IPS-11a (cell line): ENCODE measurements around the gene OTOP1.
"Not testable (repeated sequence)": the region's sequence is repeated elsewhere in the genome, so short reads cannot be mapped to it uniquely, and the experiment has no call there.

ENCODE experiments used
- H3K4me3 ChIP-seq: one replicate; pipeline ENCODE4 v1.5.1; 2013; ENCODE audit warnings: low read depth, low read length, control low read depth

Gene OTOP1

GRCh38 chr4:4233610-4234009, 6.9 kb upstream of the OTOP1 start:
- H3K4me3 ChIP-seq: no peak overlapping the region

- H3K4me3 ChIP-seq: no peak overlapping the region
Observed at GRCh38 chr4:4228356-4228668, 1.6 kb upstream of the OTOP1 start.

DNA sequence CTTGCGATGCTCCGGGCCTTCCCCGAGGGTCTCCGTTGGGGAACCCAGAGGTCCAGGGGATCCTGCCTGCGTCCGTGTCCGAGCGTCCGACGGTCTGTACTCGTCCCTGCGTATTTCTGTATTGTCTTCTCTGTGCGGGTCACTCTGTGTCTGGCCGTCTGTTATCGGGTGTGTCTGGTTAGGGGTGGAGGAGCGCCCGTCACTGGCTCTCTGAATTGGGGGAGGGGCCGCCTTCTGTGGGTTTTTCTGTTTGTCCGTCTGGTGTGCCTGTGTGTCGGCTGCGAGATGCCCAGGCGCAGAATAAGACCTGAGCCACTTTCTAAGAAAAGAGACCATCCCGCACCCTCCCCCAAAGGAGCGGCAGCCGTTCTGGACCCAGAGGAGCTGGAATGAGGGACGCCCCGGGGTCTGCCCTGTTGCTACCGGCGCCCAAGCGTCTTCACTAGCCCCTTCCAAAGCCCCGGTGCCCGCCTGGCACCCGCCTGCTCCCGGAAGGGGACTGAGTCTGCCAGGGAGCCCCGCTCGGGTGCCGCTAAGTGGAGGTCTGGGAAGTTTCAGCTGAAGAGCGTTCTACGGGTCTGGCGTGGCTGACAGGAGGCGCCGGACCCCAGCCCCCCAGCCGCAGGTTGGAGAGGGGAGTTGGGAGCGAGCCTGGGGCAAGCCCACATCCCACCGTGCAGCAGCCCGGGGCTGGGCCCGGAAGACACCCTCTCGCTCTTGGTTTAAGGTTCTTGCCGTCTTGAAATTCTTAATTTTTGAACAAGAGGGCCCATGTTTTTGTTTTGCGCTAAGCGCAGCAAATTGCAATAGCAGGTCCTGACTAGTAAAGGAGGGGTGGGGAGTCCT, 1.0 kb upstream of the OTOP1 start:
- H3K4me3 ChIP-seq: peak overlapping the region; percentile 1

- H3K4me3 ChIP-seq: no peak overlapping the region
Observed at GRCh38 chr4:4225915-4226605, 669 bp downstream of the OTOP1 start.

DNA sequence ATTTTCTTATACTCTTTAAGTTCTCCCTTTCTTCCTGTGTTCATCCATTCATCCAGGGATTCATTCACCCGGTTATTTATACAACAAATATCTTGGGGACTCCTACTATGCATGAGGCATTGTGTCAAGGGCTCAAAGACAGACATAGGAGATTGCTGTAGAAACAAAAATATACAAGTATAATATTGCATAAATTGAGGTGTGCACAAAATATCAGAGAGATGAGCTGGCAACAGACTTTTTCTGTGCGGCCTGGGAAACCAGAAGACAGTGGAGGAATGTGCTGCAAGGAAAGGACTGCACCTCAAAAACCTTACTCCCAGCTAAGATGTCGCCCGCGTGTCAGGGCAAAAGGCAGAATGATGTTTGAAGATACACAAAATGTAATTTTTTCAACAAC, 9.6 kb downstream of the OTOP1 start:
- no peak overlapping the region for H3K4me3 ChIP-seq

DNA sequence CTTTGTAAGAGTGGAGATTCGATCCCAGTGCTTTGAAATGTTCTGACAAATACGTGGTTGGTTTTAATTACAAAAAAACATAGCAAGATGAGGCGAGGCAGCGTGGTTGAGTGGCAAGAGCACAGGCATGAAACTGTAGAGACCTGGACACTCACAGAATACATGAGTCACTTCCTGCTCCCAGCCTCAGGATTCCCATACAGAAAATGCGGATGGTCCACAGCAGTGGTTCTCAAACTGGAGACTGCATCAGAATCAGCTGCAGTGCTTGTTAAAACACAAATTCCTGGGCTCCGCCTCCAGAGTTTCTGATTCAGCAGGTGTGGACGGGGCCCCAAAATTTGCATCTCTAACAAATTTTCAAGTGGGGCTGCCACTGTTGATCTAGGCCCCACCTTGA, 10.1 kb downstream of the OTOP1 start:
- H3K4me3 ChIP-seq: no peak overlapping the region

GRCh38 chr4:4213674-4214073, 13.1 kb downstream of the OTOP1 start:
- not testable (repeated sequence) for H3K4me3 ChIP-seq

GRCh38 chr4:4206204-4206603, 20.5 kb downstream of the OTOP1 start:
- H3K4me3 ChIP-seq: no peak overlapping the region

GRCh38 chr4:4204401-4204745, 22.4 kb downstream of the OTOP1 start:
- H3K4me3 ChIP-seq: no peak overlapping the region

DNA sequence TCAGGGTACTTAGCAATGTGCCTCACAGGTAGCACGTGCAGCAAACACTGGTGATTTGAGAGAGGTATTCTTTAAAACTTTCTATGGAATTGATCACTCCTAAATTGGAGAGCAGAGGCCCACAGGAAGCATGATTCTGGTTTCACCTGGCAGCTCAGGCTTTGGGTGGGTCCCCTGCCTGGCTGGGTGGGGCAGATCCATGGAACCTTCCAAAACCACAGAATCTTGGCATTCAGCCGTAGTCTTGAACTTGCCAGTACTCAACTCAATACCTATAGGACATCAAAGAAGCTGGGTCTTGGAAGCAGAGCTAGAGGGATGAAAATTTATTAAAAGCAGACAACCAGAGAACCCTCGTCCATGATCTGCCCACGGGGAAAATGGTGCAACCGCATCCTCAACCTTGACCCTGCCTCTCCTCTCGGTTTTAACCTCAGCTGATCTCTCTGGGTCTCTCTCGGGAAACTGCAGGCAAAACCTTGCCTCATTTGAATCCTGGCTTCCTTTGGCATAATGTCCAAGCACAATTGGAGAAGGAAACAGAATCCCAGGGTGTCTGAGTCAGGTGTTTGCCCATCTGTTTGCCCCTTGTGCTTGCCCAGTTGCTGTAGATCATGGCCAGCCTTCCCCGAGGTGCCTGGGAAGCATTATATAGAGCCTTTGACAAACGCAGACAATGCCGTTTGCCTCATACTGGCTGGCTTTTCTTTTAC, 22.9 kb downstream of the OTOP1 start:
- H3K4me3 ChIP-seq: no peak overlapping the region

GRCh38 chr4:4202510-4202909, 24.2 kb downstream of the OTOP1 start:
- H3K4me3 ChIP-seq: no peak overlapping the region

DNA sequence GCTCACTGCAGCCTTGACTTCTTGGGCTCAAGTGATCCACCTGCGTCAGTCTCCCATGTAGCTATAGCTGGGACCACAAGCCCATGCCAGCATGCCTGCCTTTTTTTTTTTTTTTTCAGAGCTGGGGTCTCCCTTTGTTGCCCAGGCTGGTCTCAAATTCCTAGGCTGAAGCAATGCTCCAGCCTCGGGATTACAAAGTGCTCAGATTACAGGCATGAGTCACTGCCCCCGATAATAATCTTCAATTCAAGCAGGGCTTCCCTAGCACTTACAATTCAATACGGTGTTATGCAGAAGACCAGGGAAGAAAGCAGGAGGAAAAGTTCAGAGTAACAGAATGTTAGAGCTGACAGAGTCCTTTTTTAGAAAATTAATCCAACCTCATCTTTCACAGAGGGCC, 26.1 kb downstream of the OTOP1 start:
- H3K4me3 ChIP-seq: no peak overlapping the region

DNA sequence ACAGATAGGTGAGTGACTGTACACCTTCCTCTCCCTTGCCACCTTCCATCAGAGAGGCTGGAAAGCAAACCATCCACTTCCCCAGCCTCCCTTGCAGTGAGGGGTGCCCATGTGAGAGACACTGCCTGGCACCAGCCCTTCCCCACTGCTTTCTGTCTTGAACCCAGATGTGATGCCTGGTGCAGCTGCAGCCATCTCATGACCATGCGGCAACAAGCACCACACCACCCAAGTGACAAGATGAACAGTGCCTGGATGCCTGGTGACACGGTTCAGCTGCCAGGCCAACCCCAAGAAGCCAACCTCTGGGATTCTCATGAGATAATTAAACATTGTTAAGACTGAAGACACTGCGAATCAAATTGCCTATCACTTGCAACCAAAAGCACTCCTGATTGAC, 31.4 kb downstream of the OTOP1 start:
- no peak overlapping the region for H3K4me3 ChIP-seq

DNA sequence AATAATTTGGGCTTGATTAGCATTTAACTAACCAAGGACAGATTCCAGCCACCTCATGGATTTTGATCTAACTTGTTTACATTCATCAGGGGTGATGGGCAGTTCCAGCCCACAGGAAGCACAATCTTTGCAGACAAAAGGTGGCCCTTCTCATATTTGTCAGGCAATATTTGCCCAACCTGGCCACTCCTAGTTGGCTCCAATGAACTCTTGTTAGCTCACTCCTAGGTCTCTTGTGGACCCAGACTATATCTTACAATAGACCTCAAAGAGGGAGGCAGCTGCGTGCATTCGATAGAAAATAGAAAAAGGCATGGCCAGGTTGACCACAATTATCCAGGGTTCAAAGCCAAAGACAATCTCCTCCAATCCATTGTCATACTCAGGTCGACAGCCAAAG, 38.2 kb downstream of the OTOP1 start:
- not testable (repeated sequence) for H3K4me3 ChIP-seq

- H3K4me3 ChIP-seq: no peak overlapping the region
Observed at GRCh38 chr4:4185528-4185927, 41.2 kb downstream of the OTOP1 start.

- H3K4me3 ChIP-seq: no peak overlapping the region
Observed at GRCh38 chr4:4182835-4183568, 43.7 kb downstream of the OTOP1 start.

GRCh38 chr4:4170596-4171150, 56.1 kb downstream of the OTOP1 start:
- H3K4me3 ChIP-seq: no peak overlapping the region

GRCh38 chr4:4167981-4168780, 58.5 kb downstream of the OTOP1 start:
- not testable (repeated sequence) for H3K4me3 ChIP-seq

GRCh38 chr4:4166986-4167385, 59.7 kb downstream of the OTOP1 start:
- H3K4me3 ChIP-seq: not testable (repeated sequence)

DNA sequence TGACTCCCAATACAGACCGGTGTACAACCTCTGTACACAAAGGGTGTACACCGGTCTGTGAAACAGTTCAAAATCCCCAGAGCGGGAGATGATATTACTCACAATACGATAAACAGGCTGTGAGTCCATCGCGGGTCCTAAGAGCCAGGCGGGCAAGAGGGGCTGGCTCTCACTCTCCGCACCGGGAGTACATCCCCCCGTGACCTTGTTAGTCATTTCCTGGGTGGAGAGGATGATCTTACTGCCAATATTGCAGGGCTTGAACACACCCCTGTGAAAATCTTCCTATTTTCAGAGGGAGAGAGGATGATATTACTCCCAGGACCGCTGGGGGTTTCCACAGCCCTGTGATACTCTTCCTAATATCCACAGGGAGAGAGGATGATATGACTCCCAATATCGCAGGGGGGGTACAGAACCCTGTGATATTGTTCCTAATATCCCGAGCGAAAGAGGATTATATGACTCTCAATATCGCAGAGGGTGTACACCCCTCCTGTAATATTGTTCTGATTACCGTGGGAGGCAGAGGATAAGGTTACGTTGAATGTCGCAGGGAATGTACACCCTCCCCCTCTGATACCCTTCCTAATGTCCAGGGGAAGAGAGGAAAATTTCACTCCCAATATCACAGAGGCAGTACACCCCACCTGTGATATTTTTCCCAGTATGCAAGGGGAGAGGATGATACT, 60.9 kb downstream of the OTOP1 start:
- not testable (repeated sequence) for H3K4me3 ChIP-seq
